SKM-1 treated with dmso at 0.1 percent for 144 hours (cell line): ENCODE results near the gene TMEM132C.

Experiments
- DNase-seq: peaks from one replicate; lab custom pipeline; 2025; ENCODE audit not compliant: unreplicated experiment; lab: John Stamatoyannopoulos, UW

The TMEM132C gene

GRCh38 chr12:128654468-128654867 is 387.5 kb downstream of the TMEM132C start:
- no peak for DNase-seq

GRCh38 chr12:128657378-128657777 is 390.4 kb downstream of the TMEM132C start:
- DNase-seq = no peak

GRCh38 chr12:128660532-128661225 is 393.7 kb downstream of the TMEM132C start:
- no peak for DNase-seq

GRCh38 chr12:128661226-128661569 is 394.2 kb downstream of the TMEM132C start:
- no peak for DNase-seq

GRCh38 chr12:128662101-128662500 is 395.1 kb downstream of the TMEM132C start:
- no peak for DNase-seq

- no peak for DNase-seq
Observed at GRCh38 chr12:128664501-128664900, 397.5 kb downstream of the TMEM132C start.

- DNase-seq = no peak
Observed at GRCh38 chr12:128667193-128667592, 400.2 kb downstream of the TMEM132C start.

GRCh38 chr12:128671528-128672042 is 404.6 kb downstream of the TMEM132C start:
- DNase-seq = no peak

GRCh38 chr12:128672428-128672827 is 405.5 kb downstream of the TMEM132C start:
- no peak for DNase-seq

- no peak for DNase-seq
Observed at GRCh38 chr12:128672893-128673292, 405.9 kb downstream of the TMEM132C start.

GRCh38 chr12:128675576-128675975 is 408.6 kb downstream of the TMEM132C start:
- no peak for DNase-seq

GRCh38 chr12:128680555-128680954 is 413.6 kb downstream of the TMEM132C start:
- DNase-seq = no peak

GRCh38 chr12:128682548-128683275 is 415.7 kb downstream of the TMEM132C start:
- DNase-seq = no peak

GRCh38 chr12:128684352-128684751 is 417.4 kb downstream of the TMEM132C start:
- no peak for DNase-seq

- no peak for DNase-seq
Observed at GRCh38 chr12:128685903-128686475, 419.0 kb downstream of the TMEM132C start.

GRCh38 chr12:128687851-128688250 is 420.9 kb downstream of the TMEM132C start:
- no peak for DNase-seq

- no peak for DNase-seq
Observed at GRCh38 chr12:128690641-128691040, 423.7 kb downstream of the TMEM132C start.

GRCh38 chr12:128693115-128693514 is 426.1 kb downstream of the TMEM132C start:
- no peak for DNase-seq

- DNase-seq = no peak
Observed at GRCh38 chr12:128693771-128694170, 426.8 kb downstream of the TMEM132C start.

GRCh38 chr12:128694445-128694844 is 427.5 kb downstream of the TMEM132C start:
- no peak for DNase-seq

- no peak for DNase-seq
Observed at GRCh38 chr12:128695697-128696096, 428.7 kb downstream of the TMEM132C start.
